HL-60/S4 (cell line): ENCODE measurements around the gene WDR87.
"Not testable (repeated sequence)": the region's sequence is repeated elsewhere in the genome, so short reads cannot be mapped to it uniquely, and the experiment has no call there.

Experiments
- in situ Hi-C: fragments of 300-500 bp; cut with MboI; formaldehyde crosslinking; loops from 2 replicates; pipeline ENCODE4 v1.14.3; 2022; ENCODE audit warnings: low sequenced_read_pairs

The WDR87 gene

GRCh38 chr19:37893845-37894575 is 12.4 kb downstream of the WDR87 start:
- in situ Hi-C loops, result no loop called here

- in situ Hi-C loops, result no loop called here
These were observed 19.8 kb downstream of the WDR87 start for GRCh38 chr19:37886571-37886970.

GRCh38 chr19:37885392-37885791 is 21.0 kb downstream of the WDR87 start:
- in situ Hi-C loops, result no loop called here

- in situ Hi-C loops, result no loop called here
These were observed 29.2 kb downstream of the WDR87 start for GRCh38 chr19:37877147-37877546.

GRCh38 chr19:37876032-37876431 is 30.4 kb downstream of the WDR87 start:
- in situ Hi-C loops, result no loop called here

- in situ Hi-C loops, result no loop called here
These were observed 31.6 kb downstream of the WDR87 start for GRCh38 chr19:37874784-37875183.

GRCh38 chr19:37872383-37872782 is 34.0 kb downstream of the WDR87 start:
- in situ Hi-C loops, result no loop called here

GRCh38 chr19:37869766-37870340 is 36.5 kb downstream of the WDR87 start:
- in situ Hi-C loops, result no loop called here

- in situ Hi-C loops, result no loop called here
These were observed 38.6 kb downstream of the WDR87 start for GRCh38 chr19:37867831-37868230.

GRCh38 chr19:37865930-37866329 is 40.5 kb downstream of the WDR87 start:
- in situ Hi-C loops, result not testable (repeated sequence)

- in situ Hi-C loops, result no loop called here
These were observed 41.9 kb downstream of the WDR87 start for GRCh38 chr19:37864501-37864900.

- in situ Hi-C loops, result no loop called here
These were observed 51.3 kb downstream of the WDR87 start for GRCh38 chr19:37855098-37855497.

GRCh38 chr19:37845932-37846331 is 60.5 kb downstream of the WDR87 start:
- in situ Hi-C loops, result no loop called here
